HepG2 (cell line): ENCODE data around the gene FNBP1L. TPM values are rescaled to one million over a fixed set of nuclear protein-coding genes. Genes with fewer than 3 reads are reported as not detected.

Source experiments
- FOXC1 ChIP-seq: sonication (generic); formaldehyde crosslinking; IDR thresholded peaks from 2 replicates; pipeline ENCODE4 v1.8.0; 2022; ENCODE audit warnings: mild to moderate bottlenecking, missing genetic modification reagents, borderline replicate concordance
- FOXP1 ChIP-seq, 2 experiments: fragments of 450-650 bp in 1 of 2; IDR thresholded peaks; 2 replicates each; pipeline ENCODE4 v1.6.1; 2017 to 2018; ENCODE audit warnings: antibody characterized with exemption in 1 of 2
- MTF1 ChIP-seq: sonication (generic); formaldehyde crosslinking; IDR thresholded peaks from 2 replicates; pipeline ENCODE4 v1.5.0; 2020; ENCODE audit warnings: missing genetic modification reagents
- MTF2 ChIP-seq: sonication (generic); formaldehyde crosslinking; IDR thresholded peaks from 2 replicates; pipeline ENCODE4 v1.5.0; 2020; ENCODE audit warnings: missing genetic modification reagents, borderline replicate concordance
- MYNN ChIP-seq: sonication (generic); formaldehyde crosslinking; IDR thresholded peaks from 2 replicates; pipeline ENCODE4 v1.4.0; 2020; ENCODE audit warnings: mild to moderate bottlenecking, low read depth, missing genetic modification reagents
- REPIN1 ChIP-seq: sonication (generic); formaldehyde crosslinking; IDR thresholded peaks from 2 replicates; pipeline ENCODE4 v1.8.0; 2022; ENCODE audit warnings: missing genetic modification reagents, low read depth, mild to moderate bottlenecking, borderline replicate concordance
- SALL1 ChIP-seq: sonication (generic); formaldehyde crosslinking; IDR thresholded peaks from 2 replicates; pipeline ENCODE4 v1.8.0; 2022; ENCODE audit warnings: mild to moderate bottlenecking, missing genetic modification reagents
- SATB2 ChIP-seq: sonication (generic); formaldehyde crosslinking; IDR thresholded peaks from 2 replicates; pipeline ENCODE4 v1.5.0; 2020; ENCODE audit warnings: missing genetic modification reagents
- TBL1XR1 ChIP-seq: fragments of 150-350 bp; IDR thresholded peaks from 2 replicates; pipeline ENCODE4 v1.6.1; 2014; ENCODE audit warnings: borderline replicate concordance, low read length; ENCODE audit not compliant: partially characterized antibody
- TSC22D2 ChIP-seq: sonication (generic); formaldehyde crosslinking; IDR thresholded peaks from 2 replicates; pipeline ENCODE4 v1.5.1; 2020; ENCODE audit warnings: missing genetic modification reagents, mild to moderate bottlenecking, borderline replicate concordance
- YEATS4 ChIP-seq: sonication (generic); formaldehyde crosslinking; IDR thresholded peaks from 2 replicates; pipeline ENCODE4 v1.4.0; 2020; ENCODE audit warnings: missing genetic modification reagents, borderline replicate concordance
- ZBTB1 ChIP-seq: sonication (generic); formaldehyde crosslinking; IDR thresholded peaks from 2 replicates; pipeline ENCODE4 v1.4.0; 2020; ENCODE audit warnings: missing genetic modification reagents, borderline replicate concordance
- ZC3H4 ChIP-seq: sonication (generic); formaldehyde crosslinking; IDR thresholded peaks from 2 replicates; pipeline ENCODE4 v1.4.0; 2020; ENCODE audit warnings: missing genetic modification reagents, borderline replicate concordance
- ZFP1 ChIP-seq: IDR thresholded peaks from 2 replicates; pipeline ENCODE4 v1.6.1; 2016
- ZNF138 ChIP-seq: sonication (generic); formaldehyde crosslinking; IDR thresholded peaks from 2 replicates; pipeline ENCODE4 v1.5.0; 2020; ENCODE audit warnings: mild to moderate bottlenecking, low read depth, missing genetic modification reagents
- ZNF282 ChIP-seq: fragments of 450-650 bp; IDR thresholded peaks from 2 replicates; pipeline ENCODE4 v1.6.1; 2018; ENCODE audit not compliant: partially characterized antibody
- ZNF713 ChIP-seq: sonication (generic); formaldehyde crosslinking; IDR thresholded peaks from 2 replicates; pipeline ENCODE4 v1.4.0; 2020; ENCODE audit warnings: mild to moderate bottlenecking, missing genetic modification reagents
- ZNF768 ChIP-seq: sonication (generic); formaldehyde crosslinking; IDR thresholded peaks from 2 replicates; pipeline ENCODE4 v1.4.0; 2020; ENCODE audit warnings: missing genetic modification reagents
- polyA plus RNA-seq, 8 experiments: library from polyadenylated mRNA; depleted of rRNA in 3 of 8; stranded (reverse) in 7 of 8; unstranded in 1 of 8; fragments of >200 nt; fragmentation: Illumina TruSeq in 4 of 8; extraction: Trizol in 4 of 8; gene quantifications; 2 replicates each; pipeline versions ENCODE4 v1.2.1 to v1.2.3, GENCODE V29; 2011 to 2016; ENCODE audit warnings: low read depth in 4 of 8, missing spikeins in 1 of 8, mixed read lengths in 1 of 8; ENCODE audit not compliant: insufficient read depth in 1 of 8
- total RNA-seq, 5 experiments: library from RNA; depleted of rRNA; stranded (reverse); fragments of >200 nt; fragmentation: Illumina TruSeq; extraction: Trizol; gene quantifications; 2 replicates each; pipeline ENCODE4 v1.2.3, GENCODE V29; 2016; ENCODE audit warnings: low read depth in 1 of 5
- TF ChIP-seq, protein P1 (sequence below), 2 experiments: fragments of 450-650 bp in 1 of 2; sonication (generic) in 1 of 2; formaldehyde crosslinking; IDR thresholded peaks; 2 replicates each; pipeline versions ENCODE4 v1.5.0 to v1.8.0; 2020 to 2022; ENCODE audit warnings: mild to moderate bottlenecking in 1 of 2, missing genetic modification reagents in 1 of 2
- TF ChIP-seq, protein P2 (sequence below): sonication (generic); formaldehyde crosslinking; IDR thresholded peaks from 2 replicates; pipeline ENCODE4 v1.4.0; 2020; ENCODE audit warnings: missing genetic modification reagents, borderline replicate concordance
- TF ChIP-seq, protein P3 (sequence below): sonication (generic); formaldehyde crosslinking; IDR thresholded peaks from 2 replicates; pipeline ENCODE4 v1.5.0; 2020; ENCODE audit warnings: missing genetic modification reagents
- TF ChIP-seq, protein P4 (sequence below): sonication (generic); formaldehyde crosslinking; IDR thresholded peaks from 2 replicates; pipeline ENCODE4 v1.8.0; 2022; ENCODE audit warnings: mild to moderate bottlenecking, missing genetic modification reagents
- TF ChIP-seq, protein P5 (sequence below): sonication (generic); formaldehyde crosslinking; IDR thresholded peaks from 2 replicates; pipeline ENCODE4 v1.4.0; 2020; ENCODE audit warnings: missing genetic modification reagents

The FNBP1L gene
- total and polyA plus RNA-seq, 2 of the 13 experiments (the other 11 are each of a cell fraction or from before 2014, with no cell fraction given): 24.1 to 27.1 TPM

DNA sequence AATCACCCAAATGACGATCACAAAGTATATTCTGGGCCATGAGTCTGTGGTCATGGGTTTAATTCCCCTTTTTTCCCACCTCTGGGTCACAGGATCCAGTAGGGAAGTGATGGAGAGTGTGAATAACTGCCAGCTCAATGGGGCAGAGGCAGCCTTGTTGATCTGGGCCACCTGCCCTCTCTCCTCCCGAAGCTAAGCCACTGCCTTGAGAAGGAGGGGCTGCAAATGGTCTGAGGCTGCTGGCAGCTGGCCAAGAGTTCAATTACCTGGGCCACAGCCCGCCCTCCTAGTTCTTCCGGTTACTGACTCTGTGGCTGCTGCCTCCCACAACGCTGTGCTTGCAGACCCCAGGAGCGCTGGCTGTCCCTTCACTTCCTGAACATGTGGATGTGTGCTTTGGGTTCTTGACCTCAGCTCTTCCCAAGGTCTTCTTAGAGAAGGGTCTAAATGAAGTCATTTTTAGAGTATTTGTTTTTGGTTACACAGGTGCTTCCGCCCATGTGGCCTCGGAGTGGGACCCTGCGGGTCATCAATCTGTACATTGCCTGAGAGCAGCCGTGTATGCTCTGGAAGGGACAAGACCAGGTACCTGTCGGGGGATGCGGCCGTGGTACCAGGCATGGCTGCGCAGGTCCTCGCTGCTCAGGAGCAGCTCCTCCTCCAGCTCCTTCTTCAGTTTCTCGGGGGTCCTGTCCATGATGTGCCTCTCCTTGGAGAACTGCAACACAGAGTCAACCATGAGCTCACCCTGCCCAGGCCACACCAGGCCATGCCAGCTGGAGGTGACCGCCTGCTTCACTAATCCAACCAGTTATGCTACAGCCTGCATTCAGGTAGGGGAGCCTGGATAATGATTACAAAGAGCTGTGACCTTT is 144.0 kb downstream of the FNBP1L start (continued):
- peak; percentile 61 for TF ChIP-seq ZNF713
- TF ChIP-seq ZNF138 (CRISPR knock-in tag): no peak
- no peak for TF ChIP-seq FOXP1 (IDR thresholded peaks at IDR 0.05)
- peak; percentile 56 for TF ChIP-seq FOXP1 (CRISPR knock-in tag; IDR thresholded peaks at IDR 0.05)
- no peak for TF ChIP-seq ZNF282
- TF ChIP-seq, protein P1, sequence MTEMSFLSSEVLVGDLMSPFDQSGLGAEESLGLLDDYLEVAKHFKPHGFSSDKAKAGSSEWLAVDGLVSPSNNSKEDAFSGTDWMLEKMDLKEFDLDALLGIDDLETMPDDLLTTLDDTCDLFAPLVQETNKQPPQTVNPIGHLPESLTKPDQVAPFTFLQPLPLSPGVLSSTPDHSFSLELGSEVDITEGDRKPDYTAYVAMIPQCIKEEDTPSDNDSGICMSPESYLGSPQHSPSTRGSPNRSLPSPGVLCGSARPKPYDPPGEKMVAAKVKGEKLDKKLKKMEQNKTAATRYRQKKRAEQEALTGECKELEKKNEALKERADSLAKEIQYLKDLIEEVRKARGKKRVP (CRISPR knock-in tag; IDR thresholded peaks at IDR 0.05): peak in 1 of 2 experiments; percentile 80; a peak in 1 of 4 replicates
- no peak for TF ChIP-seq MTF1
- peak; percentile 69 for TF ChIP-seq YEATS4 (CRISPR knock-in tag)
- no peak for TF ChIP-seq SATB2
- TF ChIP-seq MYNN: no peak
- TF ChIP-seq, protein P2, sequence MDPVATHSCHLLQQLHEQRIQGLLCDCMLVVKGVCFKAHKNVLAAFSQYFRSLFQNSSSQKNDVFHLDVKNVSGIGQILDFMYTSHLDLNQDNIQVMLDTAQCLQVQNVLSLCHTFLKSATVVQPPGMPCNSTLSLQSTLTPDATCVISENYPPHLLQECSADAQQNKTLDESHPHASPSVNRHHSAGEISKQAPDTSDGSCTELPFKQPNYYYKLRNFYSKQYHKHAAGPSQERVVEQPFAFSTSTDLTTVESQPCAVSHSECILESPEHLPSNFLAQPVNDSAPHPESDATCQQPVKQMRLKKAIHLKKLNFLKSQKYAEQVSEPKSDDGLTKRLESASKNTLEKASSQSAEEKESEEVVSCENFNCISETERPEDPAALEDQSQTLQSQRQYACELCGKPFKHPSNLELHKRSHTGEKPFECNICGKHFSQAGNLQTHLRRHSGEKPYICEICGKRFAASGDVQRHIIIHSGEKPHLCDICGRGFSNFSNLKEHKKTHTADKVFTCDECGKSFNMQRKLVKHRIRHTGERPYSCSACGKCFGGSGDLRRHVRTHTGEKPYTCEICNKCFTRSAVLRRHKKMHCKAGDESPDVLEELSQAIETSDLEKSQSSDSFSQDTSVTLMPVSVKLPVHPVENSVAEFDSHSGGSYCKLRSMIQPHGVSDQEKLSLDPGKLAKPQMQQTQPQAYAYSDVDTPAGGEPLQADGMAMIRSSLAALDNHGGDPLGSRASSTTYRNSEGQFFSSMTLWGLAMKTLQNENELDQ (CRISPR knock-in tag): no peak
- TF ChIP-seq, protein P3, sequence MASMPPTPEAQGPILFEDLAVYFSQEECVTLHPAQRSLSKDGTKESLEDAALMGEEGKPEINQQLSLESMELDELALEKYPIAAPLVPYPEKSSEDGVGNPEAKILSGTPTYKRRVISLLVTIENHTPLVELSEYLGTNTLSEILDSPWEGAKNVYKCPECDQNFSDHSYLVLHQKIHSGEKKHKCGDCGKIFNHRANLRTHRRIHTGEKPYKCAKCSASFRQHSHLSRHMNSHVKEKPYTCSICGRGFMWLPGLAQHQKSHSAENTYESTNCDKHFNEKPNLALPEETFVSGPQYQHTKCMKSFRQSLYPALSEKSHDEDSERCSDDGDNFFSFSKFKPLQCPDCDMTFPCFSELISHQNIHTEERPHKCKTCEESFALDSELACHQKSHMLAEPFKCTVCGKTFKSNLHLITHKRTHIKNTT (CRISPR knock-in tag): no peak
- TF ChIP-seq ZC3H4 (CRISPR knock-in tag): 0 out of 2 replicates have a peak, but pooled peaks have one; percentile 7
- peak; percentile 47; the same call in 1 of the 2 replicates for TF ChIP-seq REPIN1 (CRISPR knock-in tag)
- TF ChIP-seq TBL1XR1: no peak
- 0 out of 2 replicates have a peak, but pooled peaks have one; percentile 4 for TF ChIP-seq ZNF768 (CRISPR knock-in tag)
- TF ChIP-seq TSC22D2: no peak; the same call in 1 of the 2 replicates
- TF ChIP-seq, protein P4, sequence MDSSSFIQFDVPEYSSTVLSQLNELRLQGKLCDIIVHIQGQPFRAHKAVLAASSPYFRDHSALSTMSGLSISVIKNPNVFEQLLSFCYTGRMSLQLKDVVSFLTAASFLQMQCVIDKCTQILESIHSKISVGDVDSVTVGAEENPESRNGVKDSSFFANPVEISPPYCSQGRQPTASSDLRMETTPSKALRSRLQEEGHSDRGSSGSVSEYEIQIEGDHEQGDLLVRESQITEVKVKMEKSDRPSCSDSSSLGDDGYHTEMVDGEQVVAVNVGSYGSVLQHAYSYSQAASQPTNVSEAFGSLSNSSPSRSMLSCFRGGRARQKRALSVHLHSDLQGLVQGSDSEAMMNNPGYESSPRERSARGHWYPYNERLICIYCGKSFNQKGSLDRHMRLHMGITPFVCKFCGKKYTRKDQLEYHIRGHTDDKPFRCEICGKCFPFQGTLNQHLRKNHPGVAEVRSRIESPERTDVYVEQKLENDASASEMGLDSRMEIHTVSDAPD (CRISPR knock-in tag): no peak
- TF ChIP-seq FOXC1 (CRISPR knock-in tag): peak; percentile 81; the same call in 1 of the 2 replicates
- peak; percentile 95 for TF ChIP-seq SALL1 (CRISPR knock-in tag)
- TF ChIP-seq, protein P5, sequence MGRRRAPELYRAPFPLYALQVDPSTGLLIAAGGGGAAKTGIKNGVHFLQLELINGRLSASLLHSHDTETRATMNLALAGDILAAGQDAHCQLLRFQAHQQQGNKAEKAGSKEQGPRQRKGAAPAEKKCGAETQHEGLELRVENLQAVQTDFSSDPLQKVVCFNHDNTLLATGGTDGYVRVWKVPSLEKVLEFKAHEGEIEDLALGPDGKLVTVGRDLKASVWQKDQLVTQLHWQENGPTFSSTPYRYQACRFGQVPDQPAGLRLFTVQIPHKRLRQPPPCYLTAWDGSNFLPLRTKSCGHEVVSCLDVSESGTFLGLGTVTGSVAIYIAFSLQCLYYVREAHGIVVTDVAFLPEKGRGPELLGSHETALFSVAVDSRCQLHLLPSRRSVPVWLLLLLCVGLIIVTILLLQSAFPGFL (CRISPR knock-in tag): no peak
- TF ChIP-seq ZFP1: no peak
- no peak for TF ChIP-seq MTF2 (CRISPR knock-in tag)
- TF ChIP-seq ZBTB1: no peak
